Activated CD8-positive, alpha-beta memory T cell treated with anti-CD3 and anti-CD28 coated beads for 36 hours (primary cell): ENCODE data around the gene TMEM235. TPM values are rescaled to one million over a fixed set of nuclear protein-coding genes. Genes with fewer than 3 reads are reported as not detected.
"Not testable (repeated sequence)": the region's sequence is repeated elsewhere in the genome, so short reads cannot be mapped to it uniquely, and the experiment has no call there.

Experiments
- CTCF ChIA-PET: fragments of 350-600 bp; sonication (Branson Sonifier 250); formaldehyde crosslinking; loops from one replicate; lab custom pipeline; 2021; ENCODE audit warnings: antibody characterized with exemption; lab: Charles Lee
- POLR2A ChIA-PET: fragments of 350-600 bp; sonication (Branson Sonifier 250); formaldehyde crosslinking; loops from one replicate; lab custom pipeline; 2021; ENCODE audit warnings: antibody characterized with exemption; lab: Charles Lee
- total RNA-seq, 2 experiments: library from RNA; stranded (reverse); gene quantifications; one replicate each; pipeline ENCODE4 v1.2.3, GENCODE V29; 2021

The TMEM235 gene
- total RNA-seq, 2 experiments from 2014 or later = not detected

DNA sequence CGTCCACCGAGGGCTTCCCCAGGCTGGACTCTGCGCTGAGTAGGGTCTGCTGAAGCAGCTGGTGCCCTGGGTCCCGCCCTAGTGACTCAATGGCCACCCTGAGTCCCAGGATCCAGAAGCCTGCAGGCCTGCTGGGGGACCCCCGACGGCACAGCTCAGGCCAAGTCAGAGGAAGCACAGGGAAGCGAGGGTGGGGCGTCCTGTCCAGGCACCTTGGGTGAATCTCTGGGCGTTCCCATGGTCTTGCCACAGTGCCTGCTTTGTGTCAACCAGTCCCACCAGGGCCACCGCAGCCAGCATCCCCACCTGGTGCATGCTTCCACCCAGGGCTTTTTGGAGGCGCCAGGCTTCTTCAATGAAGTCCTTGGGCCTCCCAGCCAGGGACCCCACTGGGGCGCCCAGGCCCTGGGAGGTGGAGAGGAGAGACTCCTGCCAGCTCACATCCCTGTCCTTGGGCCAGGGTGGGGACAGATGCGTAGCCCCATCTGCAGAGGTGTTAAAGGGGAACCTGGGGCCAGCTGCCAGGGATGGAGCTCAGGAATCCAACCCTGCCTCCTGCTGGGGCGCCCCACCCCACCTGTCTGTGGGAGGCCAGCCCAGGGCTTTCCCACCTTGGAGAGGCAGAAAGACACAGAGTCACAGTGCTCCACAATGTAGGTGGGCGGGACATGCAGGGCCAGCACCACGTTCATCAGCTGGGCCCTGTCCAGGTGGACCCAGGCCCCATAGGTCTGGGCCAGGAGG, 17.8 kb downstream of the TMEM235 start:
- POLR2A ChIA-PET = no interaction called here

DNA sequence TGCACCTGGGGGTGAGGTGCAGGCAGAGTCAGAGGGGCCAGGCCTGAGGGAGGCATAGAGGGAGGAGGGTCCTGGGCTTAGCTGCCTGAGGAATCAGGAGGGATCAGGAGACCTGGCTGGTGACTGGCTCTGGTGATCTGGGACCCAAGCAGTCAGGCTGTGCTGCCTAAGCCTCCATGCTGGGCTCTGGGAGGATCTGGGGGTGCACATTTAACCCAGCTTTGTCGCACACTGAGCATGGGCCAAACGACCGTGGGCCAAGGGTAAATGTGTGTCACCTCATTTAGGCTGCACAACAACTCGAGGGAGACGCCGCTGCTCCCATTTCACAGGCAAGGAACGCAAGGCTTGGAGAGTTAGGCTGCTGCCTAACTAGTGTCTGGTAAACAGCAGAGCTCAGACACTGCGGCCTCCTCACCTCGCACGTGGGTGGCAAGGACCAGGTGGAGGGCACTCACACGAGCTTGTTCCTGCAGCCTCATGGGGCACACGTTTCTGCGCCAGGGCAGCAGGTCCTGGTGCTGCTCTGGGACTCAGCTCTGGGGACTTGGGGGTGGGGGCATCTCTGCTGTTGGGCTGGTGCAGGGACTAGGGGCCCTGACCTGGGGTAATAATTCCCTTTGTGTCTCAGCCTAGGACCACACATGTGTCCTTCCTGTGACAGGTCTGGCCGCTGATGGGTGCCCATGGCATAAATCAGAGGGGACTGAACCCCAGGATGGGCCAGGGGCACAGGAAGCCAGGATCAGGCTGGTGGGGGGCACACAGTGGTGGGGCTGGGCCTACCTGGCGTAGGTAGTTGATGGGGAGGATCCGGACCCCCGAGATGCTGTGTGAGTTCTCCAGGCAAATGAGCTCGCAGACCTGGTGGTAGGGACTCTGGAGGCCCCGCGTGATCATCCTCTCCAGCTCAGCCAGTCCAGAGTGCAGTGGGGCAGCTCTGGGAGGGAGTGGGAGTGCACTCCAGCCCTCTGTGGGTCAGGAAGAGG, 18.7 kb downstream of the TMEM235 start:
- POLR2A ChIA-PET = no interaction called here
- CTCF ChIA-PET = interaction anchor here (0.6 to 3.0 kb wide), 26 partner anchors 7 to 232 kb away, joined by 3 to 12 read pairs (median 4); partner anchors contain the start of genes BIRC5, PGS1, SOCS3 and TMC6

More for the DNA sequence above, 17.8 kb downstream of the TMEM235 start:
- CTCF ChIA-PET = interaction anchor here (1.4 to 3.0 kb wide), 4 partner anchors 8 to 165 kb away, joined by 4 to 12 read pairs (median 9); partner anchors contain the start of gene BIRC5

DNA sequence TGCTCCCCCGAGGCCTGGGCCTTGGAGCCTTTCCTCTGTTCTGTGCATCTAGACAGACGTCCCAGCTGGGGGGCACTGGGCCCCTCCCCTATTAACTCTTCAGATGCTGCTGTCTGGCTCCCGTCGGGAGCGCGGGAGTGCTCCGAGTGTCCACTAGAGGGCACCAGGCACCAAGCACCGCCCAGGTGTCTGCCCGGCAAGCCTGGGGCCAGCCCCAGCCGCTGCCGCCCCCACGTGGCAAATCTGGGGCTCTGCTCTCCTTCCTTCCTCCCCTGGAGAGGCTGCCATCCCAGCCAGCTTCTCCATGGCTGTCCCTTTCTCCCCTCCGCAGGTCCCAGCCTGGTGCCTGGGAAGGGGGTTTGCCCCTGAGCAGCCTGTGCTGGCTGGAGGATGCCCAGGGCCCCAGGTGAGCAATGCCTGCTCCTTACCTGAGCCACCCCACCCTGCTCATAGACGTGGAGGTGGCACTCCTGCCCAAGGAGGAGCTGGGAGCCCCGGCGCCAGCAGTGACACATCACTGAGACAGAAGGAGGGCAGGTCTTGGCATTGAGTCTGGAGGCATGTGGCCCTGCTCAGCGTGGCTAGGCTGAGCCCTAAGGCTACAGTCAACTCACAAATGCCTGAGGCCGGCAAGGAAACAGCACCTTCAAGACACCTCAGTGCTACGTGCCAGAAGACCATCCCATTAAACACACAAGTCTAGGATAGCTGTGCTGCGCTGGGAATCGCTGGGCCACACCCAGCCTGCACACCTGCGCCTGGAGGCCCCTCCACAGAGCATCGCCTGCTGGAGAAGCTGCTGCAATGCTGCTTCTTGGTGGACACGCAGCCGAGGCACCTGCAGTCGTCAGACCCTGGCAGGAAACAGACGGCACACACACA, 19.7 kb downstream of the TMEM235 start:
- POLR2A ChIA-PET = no interaction called here
- CTCF ChIA-PET = interaction anchor here (0.6 to 3.0 kb wide), 40 partner anchors 9 to 233 kb away, joined by 3 to 12 read pairs (median 4); partner anchors contain the start of genes BIRC5, PGS1, SOCS3 and TMC6

DNA sequence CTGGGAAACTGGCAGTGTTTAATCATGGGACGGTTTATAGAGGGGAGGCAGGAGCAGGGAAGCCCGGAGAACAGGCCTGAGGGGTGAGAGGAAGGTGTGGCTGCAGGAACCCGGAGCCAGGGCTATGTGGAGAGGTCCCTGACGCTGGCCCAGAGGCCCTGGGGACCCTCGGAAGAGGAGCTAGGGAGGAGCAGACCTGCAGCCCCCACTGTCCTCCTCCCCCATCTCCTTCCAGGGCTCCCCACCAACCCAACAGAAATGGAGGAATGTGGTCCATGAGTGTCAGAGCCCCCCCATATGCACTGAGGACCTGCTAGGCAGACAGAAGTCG, 20.3 kb downstream of the TMEM235 start:
- ChIA-PET CTCF (interaction anchor here (0.6 to 3.0 kb wide), 32 partner anchors 10 to 233 kb away, joined by 3 to 12 read pairs (median 4); partner anchors contain the start of genes PGS1, SOCS3 and TMC6), POLR2A (no interaction called here)

DNA sequence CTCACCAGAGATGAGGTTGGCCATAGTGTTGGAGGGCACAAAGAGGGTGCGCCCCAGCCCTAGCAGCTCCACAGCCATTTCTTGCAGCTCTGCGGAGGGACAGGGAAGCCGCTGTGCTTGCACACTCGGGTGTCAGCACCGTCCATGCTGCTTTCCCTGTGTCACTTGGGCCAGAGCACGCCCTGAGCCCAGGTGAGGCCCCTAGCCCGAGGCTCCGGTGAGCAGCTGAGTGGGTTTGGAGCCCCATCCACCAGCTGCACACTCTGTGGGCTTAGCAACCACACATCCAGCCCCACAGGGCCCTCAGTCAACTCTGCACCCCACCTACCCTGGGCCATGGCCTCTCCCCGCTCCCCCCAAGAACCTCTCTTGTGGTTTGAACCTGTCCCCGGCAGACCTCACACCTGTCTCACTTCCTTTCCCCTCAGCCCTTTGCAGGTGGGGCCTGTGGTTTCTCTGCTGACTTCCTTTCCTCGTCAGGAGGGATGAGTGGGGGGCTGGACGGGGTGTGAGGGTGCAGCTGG, 20.7 kb downstream of the TMEM235 start:
- POLR2A ChIA-PET = no interaction called here
- CTCF ChIA-PET = interaction anchor here (0.9 to 3.0 kb wide), 12 partner anchors 30 to 170 kb away, joined by 3 to 12 read pairs (median 4); partner anchors contain the start of genes SOCS3 and TMC6

DNA sequence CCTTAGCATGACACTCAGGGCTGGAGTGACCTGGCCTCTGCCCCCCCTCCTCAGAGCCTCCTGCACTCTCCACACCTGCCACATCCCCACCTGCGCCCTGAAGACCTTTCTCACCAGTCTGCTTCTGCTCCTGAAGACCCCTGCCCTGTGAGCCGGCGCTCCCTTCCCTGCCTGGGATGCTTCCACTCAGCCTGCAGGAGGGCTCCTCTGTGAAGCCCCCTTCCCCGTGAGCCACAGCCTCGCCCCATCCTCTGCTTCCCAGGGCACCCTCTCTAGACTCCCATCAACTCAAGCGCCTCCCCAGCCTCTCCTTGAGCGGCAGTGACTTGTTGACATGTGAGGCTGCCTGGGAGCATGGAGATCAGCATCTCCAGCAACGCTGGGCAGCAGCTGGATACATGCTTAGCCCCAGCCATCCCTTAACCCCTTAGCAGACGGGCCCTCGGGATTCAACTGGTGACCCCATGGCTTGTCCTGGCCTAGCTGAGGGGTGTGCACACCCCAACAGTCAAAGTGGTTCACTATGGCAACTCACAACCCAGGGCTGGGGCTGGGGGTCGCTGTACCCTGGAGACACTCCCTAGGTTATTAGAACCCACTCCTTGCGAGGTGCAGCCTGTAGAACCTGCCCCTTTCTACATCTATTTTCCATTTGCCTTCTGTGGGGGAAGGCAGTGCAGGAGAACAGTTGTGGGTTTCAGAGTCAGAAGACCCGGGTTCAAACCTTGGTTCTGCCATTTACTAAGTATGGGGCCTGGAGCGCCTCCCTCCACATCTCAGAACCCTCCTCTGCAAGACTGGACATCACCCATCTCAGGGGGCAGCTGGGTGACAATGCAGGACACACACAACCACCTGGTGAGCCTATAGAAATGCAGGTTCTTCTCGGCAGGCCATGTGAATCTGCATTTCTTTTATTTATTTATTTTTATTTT, 21.5 kb downstream of the TMEM235 start:
- ChIA-PET POLR2A (no interaction called here), CTCF (interaction anchor here (1.1 to 3.0 kb wide), 3 partner anchors 129 to 168 kb away, joined by 3 to 12 read pairs (median 4); no protein-coding TSS in a partner anchor)

DNA sequence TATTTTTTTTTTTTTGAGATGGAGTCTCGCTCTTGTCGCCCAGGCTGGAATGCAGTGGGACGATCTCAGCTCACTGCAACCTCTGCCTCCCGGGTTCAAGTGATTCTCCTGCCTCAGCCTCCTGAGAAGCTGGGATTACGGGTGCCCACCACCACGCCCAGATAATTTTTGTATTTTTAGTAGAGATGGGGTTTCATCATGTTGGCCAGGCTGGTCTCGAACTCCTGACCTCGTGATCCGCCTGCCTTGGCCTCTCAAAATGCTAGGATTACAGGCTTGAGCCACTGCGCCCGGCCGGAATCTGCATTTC, 22.2 kb downstream of the TMEM235 start:
- POLR2A ChIA-PET, CTCF ChIA-PET: not testable (repeated sequence)

DNA sequence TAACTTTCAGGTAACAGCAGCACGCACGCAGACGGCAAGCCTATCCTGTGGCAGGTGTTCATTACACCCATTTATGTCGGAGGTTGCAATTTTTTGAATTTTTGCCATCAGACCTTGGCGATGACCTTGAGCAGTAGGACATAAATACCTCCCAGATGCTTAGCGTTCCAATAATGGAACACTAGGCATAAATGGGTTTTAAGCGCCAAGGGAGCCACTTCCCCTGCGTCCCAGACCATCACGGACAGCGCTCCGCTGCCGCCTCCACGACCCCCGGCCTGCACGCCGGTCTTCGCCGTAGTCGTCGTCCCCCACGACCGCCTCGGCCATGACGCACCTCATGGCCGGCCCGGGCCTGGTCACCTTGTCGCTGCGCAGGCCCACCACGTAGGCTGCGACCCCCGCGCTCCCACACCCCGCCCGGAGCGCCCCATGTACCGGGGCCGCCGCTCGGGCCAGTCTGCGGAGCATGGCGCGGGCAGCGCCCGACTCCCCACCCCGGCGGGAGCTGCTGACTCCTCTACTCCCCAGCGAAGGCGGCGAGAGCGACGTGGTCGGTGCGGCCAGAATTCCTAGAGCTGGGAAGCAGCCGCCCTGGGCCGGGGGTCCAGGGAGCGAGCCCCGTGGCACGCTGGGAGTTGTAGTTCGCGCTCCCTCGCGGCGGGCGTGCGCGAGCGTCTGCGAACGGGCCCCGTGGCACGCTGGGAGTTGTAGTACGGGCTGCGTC, 22.7 kb downstream of the TMEM235 start:
- CTCF ChIA-PET = interaction anchor here (0.7 to 2.2 kb wide), 3 partner anchors 61 to 1597 kb away, joined by 3 to 4 read pairs (median 4); no protein-coding TSS in a partner anchor

DNA sequence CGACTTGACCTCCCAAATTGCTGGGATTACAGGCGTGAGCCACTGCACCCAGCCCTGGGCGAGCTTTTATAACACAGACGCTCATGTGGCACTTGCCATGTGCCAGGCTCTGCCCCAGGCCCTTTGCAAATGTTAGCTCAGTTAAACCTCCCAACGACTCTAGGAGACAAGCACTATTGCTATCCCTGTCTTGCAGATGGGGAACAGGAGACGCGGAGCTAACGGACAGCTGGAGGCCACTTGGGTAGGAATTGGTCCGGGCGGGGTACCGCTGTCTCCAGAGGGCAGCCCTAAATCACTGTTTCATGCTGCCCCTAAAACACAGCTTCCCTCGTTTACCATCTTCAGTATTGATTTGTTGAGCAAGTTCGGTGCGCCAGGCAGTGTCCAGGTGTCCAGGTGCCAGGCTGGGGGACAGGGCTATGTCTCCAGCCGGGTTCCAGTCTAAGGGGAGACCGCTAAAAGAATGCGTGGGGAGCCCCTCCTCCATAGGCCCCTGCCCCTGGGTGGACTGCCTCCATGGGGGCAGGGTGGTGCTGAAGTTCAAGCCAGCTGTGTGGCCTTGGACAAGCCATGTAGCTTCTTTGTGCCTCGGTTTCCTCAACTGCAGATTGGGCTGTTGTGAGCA, 23.7 kb downstream of the TMEM235 start:
- ChIA-PET POLR2A (interaction anchor here (0.6 to 1.4 kb wide), 4 partner anchors 191 to 836 kb away, joined by 3 to 12 read pairs (median 4); partner anchors contain the start of gene TNRC6C), CTCF (interaction anchor here (0.6 to 2.2 kb wide), 4 partner anchors 20 to 169 kb away, joined by 3 to 4 read pairs (median 3); no protein-coding TSS in a partner anchor)

More for the DNA sequence above, 22.7 kb downstream of the TMEM235 start:
- POLR2A ChIA-PET = no interaction called here

DNA sequence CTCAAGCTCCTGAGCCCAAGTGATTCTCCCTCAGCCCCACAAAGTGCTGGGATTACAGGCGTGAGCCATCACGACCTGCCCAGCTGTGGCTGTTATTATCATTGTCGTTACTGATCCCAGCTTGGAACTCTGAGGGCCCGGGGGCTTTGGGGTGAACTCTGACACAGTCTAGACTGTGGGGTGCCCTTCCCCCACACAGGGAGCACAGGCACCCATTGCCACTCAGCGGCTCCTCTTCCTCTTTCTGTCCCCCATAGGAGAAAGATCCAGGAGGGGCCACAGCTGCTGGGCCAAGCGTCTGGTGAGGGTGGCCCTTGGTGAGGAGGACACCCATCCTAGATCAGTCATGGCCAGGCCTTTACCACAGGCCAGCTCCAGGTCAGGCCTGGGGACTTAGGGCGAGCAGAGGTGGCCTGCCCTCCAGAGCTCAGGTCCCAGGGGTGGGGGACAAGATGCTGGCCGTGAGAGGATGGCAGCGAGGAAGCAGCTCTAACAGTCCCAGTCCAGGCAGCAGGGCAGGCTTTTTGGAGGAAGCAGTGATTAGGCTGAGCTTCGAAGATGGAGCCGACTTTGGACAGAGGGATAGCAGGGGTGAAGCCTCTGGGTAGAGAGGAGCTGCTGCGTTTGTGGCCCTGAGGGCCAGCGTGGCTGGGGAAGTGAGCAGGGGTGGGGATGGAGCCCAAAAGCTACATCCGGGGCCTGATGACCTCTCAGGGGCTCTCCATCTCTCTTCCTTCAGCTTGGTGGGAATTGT, 24.7 kb downstream of the TMEM235 start:
- CTCF ChIA-PET = interaction anchor here (0.7 to 2.2 kb wide), 3 partner anchors 7 to 105 kb away, joined by 3 to 7 read pairs (median 4); no protein-coding TSS in a partner anchor
- POLR2A ChIA-PET = interaction anchor here (1.4 kb wide), 1 partner anchor 298 kb away, joined by 3 read pairs; the partner anchor contains the start of gene TNRC6C

DNA sequence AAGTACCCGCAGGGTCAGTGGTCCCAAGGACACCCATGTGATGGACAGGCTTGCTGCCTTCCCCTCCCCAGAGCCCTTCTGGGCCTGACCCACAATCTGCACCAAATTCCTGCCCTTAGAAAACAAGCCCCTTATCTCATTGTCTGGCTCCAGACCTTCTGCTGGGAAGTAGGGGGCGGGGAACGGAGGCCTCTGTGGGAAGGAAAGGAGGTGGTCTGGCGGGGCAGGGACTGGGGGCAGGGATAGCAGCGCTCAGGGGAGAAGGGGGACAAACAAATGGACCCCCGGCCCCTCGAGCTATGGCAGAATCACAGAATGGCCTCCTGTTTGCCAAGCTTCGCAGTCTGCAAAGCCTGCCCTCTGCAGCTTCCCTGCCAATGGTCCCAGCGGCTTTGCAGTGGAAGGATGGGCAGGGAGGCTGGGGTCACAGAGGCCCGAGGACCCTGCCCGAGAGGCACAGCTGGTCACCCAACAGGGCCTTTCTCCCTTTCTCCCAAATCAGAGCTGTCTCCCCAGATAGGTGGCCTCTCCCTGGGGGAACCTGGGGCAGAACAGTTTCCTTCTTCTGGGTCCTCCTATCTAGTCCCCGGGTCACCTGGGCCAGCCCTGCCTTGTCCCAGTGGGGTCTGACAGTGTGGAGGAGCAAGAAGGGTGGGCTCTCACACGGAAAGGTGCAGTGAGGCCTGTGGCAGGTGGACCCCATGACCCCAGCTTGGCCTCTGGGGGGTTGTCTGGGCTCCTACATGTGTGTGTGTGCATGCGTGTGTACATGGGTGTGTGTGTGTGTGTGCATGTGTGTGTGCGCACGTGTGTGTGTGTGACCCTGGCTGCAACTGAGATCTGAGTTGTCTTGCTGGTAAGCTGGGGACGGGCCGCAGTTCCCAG, 25.5 kb downstream of the TMEM235 start:
- CTCF ChIA-PET = interaction anchor here (0.7 to 1.9 kb wide), 2 partner anchors 8 to 104 kb away, joined by 3 to 7 read pairs; no protein-coding TSS in a partner anchor
- POLR2A ChIA-PET = interaction anchor here (1.4 kb wide), 1 partner anchor 299 kb away, joined by 3 read pairs; the partner anchor contains the start of gene TNRC6C

DNA sequence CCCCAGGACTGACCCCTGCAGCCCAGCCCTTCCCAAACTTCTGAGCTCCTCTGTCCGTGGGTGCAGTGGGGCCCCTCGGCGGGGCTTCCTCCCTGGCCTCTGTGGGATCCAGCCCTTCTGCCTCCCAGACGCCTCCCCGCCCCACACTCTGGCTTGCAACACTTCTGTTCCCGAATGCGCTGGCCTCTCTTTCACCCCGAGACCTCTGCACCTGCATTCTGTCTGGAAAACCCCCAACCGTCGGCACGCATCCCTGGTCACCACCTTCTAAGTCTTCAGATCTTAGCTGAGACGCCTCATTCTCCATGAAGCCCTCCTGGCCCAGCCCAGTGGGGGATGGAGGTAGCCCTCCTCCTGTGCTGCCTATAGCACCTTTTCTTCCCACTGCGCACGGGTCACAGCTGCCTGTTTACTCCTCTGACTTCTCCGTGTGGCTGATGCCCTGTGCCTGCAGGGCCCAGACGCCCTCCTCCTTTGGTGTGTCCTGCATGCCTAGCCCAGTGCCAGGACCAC, 26.4 kb downstream of the TMEM235 start:
- CTCF ChIA-PET = interaction anchor here (1.9 kb wide), 1 partner anchor 9 kb away, joined by 7 read pairs; no protein-coding TSS in a partner anchor
- POLR2A ChIA-PET = no interaction called here

DNA sequence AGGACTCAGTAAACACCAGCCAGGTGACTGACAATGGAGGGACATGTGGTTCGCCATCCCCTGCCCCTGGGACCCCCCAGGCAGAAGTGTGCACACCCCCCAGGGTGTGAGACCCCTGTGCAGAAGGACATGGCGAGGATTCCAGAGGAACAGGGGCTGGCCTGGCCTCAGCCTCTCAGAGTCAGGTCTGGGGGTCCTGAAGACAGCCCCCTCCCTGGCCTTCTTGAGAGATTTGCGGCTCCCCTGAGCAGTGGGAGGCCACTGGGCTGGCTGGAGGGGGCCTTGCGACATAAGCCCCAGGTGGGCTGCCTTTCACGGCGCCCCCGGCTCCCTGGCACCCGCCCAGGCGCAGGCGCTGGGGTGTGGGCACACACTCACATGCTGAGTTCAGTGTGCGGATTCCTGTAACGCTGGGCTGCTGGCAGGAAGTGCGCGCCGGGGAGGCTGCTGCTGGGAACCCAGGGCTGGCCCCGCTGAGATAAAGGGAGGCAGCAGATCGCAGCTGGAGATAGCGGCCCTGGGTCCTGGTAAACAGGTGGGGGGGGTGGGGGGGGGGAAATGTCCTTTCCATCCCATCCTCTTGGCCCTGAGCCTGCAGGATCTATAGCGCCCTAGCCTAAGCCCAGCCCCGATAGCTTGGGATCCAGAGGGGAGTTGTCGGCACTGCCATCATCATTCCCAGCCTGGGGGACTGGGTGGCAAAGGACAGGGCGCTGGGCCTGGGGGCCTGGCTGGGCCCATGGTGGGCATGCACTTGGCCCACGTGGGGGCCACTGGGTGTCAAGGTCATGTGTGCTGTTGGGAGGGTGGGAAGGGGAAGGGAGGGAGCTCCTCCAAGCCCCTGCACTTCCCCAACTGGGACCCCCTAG, 27.1 kb downstream of the TMEM235 start:
- CTCF ChIA-PET = interaction anchor here (1.9 kb wide), 1 partner anchor 10 kb away, joined by 7 read pairs; no protein-coding TSS in a partner anchor
- POLR2A ChIA-PET = no interaction called here
